ENCODE data around the gene KBTBD2. TPM values are rescaled to one million over a fixed set of nuclear protein-coding genes. Genes with fewer than 3 reads are reported as not detected.
A peak's percentile ranks its signal among the peaks of the same experiment; 100 is the strongest.
"Not testable (repeated sequence)": the region's sequence is repeated elsewhere in the genome, so short reads cannot be mapped to it uniquely, and the experiment has no call there.

The KBTBD2 gene
- total and polyA plus RNA-seq, 2 of the 4 experiments (the other 2 are of a cell fraction): 13.2 to 32.3 TPM

DNA sequence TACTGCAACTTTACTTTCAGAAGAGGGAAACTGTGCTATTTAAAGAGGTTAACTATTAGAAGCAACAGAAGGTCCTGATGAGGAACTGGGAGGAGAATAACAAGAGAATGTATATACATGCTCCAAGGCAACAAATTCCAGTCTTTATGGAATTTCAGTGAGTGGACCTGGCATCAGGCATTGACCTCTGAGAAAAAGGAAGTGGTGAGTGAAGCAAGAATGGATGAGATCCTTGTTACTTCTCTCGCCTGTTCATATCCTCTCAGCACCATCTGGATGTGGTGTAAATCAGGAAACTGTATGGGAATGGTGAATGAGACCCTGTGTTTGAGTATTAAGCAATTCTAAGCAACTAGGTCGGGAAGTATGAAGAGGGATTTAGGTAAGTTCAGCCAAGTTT lies 30.3 kb upstream of the KBTBD2 start:
- H2BK120ac ChIP-seq (ENCODE audit: low read depth, low read length): no peak overlapping the region
- no peak overlapping the region for H2AK5ac ChIP-seq (ENCODE audit: low read depth, low read length)
- no peak overlapping the region for H4K91ac ChIP-seq (ENCODE audit: insufficient read depth, low read depth, low read length)
- H3K23ac ChIP-seq (ENCODE audit: low read depth, low read length): no peak overlapping the region; the same call in 1 of the 2 replicates
- no peak overlapping the region for H4K8ac ChIP-seq (ENCODE audit: low read depth in 2 of 2, low read length in 2 of 2)
- POLR2A ChIA-PET (ENCODE audit: unreplicated experiment): no interaction called here
- 86% methylated on average over 1 of the region's 2 CpGs; no CpG with 5 or more reads in 1 of the 2 experiments for WGBS, 2 experiments (ENCODE audit: extremely low coverage in 2 of 2, insufficient read length in 1 of 2)
- H2BK5ac ChIP-seq (ENCODE audit: low read depth, low read length, poor library complexity, severe bottlenecking): no peak overlapping the region
- no peak overlapping the region for H3K4me2 ChIP-seq (ENCODE audit: low read depth, low read length)
- in situ Hi-C loops (cut with MboI; ENCODE audit: low sequenced_read_pairs): no loop called here
- TF ChIP-seq, protein P1, sequence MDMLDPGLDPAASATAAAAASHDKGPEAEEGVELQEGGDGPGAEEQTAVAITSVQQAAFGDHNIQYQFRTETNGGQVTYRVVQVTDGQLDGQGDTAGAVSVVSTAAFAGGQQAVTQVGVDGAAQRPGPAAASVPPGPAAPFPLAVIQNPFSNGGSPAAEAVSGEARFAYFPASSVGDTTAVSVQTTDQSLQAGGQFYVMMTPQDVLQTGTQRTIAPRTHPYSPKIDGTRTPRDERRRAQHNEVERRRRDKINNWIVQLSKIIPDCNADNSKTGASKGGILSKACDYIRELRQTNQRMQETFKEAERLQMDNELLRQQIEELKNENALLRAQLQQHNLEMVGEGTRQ (IDR thresholded peaks at IDR 0.05; ENCODE audit: low read depth, low read length): no peak
- TF ChIP-seq CEBPB (IDR thresholded peaks at IDR 0.05; ENCODE audit: low read depth, low read length) (peak; percentile 78), NFE2L2 (IDR thresholded peaks at IDR 0.05; ENCODE audit: low read depth, low read length) (no peak), SMC3 (IDR thresholded peaks at IDR 0.05; ENCODE audit: low read depth, low read length) (no peak), MAFK (IDR thresholded peaks at IDR 0.05; ENCODE audit: low read depth, low read length) (no peak)
- TF ChIP-seq, protein P2, sequence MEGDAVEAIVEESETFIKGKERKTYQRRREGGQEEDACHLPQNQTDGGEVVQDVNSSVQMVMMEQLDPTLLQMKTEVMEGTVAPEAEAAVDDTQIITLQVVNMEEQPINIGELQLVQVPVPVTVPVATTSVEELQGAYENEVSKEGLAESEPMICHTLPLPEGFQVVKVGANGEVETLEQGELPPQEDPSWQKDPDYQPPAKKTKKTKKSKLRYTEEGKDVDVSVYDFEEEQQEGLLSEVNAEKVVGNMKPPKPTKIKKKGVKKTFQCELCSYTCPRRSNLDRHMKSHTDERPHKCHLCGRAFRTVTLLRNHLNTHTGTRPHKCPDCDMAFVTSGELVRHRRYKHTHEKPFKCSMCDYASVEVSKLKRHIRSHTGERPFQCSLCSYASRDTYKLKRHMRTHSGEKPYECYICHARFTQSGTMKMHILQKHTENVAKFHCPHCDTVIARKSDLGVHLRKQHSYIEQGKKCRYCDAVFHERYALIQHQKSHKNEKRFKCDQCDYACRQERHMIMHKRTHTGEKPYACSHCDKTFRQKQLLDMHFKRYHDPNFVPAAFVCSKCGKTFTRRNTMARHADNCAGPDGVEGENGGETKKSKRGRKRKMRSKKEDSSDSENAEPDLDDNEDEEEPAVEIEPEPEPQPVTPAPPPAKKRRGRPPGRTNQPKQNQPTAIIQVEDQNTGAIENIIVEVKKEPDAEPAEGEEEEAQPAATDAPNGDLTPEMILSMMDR (conservative IDR thresholded peaks at IDR 0.05; ENCODE audit: low read depth, low read length): no peak
- no peak overlapping the region for H3K56ac ChIP-seq (ENCODE audit: extremely low read depth, insufficient read depth, low read length)
- H3K4ac ChIP-seq (ENCODE audit: low read depth, low read length): no peak overlapping the region
- H3K27me3 ChIP-seq (ENCODE audit: control insufficient read depth, insufficient read depth, low read length): no peaks in the 10 kb centered on the region
- H4K5ac ChIP-seq (ENCODE audit: low read depth, low read length): no peak overlapping the region
- no peak overlapping the region for H3K9ac ChIP-seq (ENCODE audit: low read depth, low read length)
- H3K9me1 ChIP-seq (ENCODE audit: insufficient read depth, low read length): no peaks in the 10 kb centered on the region; the same call in 1 of the 2 replicates
- DNase-seq: peak; percentile 78
- H3K14ac ChIP-seq (replicated peaks; ENCODE audit: low read depth, low read length): 0 out of 2 replicates have a peak overlapping the region, but pooled peaks have one; percentile 29
- H3K79me1 ChIP-seq (ENCODE audit: low read depth in 1 of 2, low read length in 2 of 2): peaks cover 6 to 24% of the 10 kb centered on the region in 2 experiments; a peak in 3 of 4 replicates
- no peak overlapping the region for H2AK9ac ChIP-seq (replicated peaks; ENCODE audit: low read depth, low read length, poor library complexity)
- H3K4me1 ChIP-seq (ENCODE audit: control insufficient read depth, insufficient read depth, low read length): no peaks in the 10 kb centered on the region; the same call in 1 of the 2 replicates
- peaks cover 18% of the 10 kb centered on the region for H3K36me3 ChIP-seq (ENCODE audit: control insufficient read depth, insufficient read depth, low read length)
- ATAC-seq (ENCODE audit: low read depth): peak; percentile 72
- H3K27ac ChIP-seq (ENCODE audit: insufficient read depth, low read length): no peak overlapping the region
- no peak overlapping the region for H3K4me3 ChIP-seq (ENCODE audit: insufficient read depth, low read depth, low read length)
- H2AFZ ChIP-seq (replicated peaks; ENCODE audit: low read length, poor library complexity): no peak overlapping the region
- H3K9me3 ChIP-seq (ENCODE audit: control insufficient read depth, insufficient read depth, low read length): no peaks in the 10 kb centered on the region
- dilution Hi-C loops (cut with HindIII; ENCODE audit: low sequenced_read_pairs, unreplicated experiment): no loop called here
- BruUV-seq (replicated peaks): no TSS peak
- no peak overlapping the region for H2BK20ac ChIP-seq (ENCODE audit: low read depth, low read length)
- H3K18ac ChIP-seq (ENCODE audit: low read depth, low read length): no peak overlapping the region
- CTCF ChIA-PET: no interaction called here
- 0 out of 2 replicates have a peak, but pooled peaks cover 3% of the 10 kb centered on the region for H4K20me1 ChIP-seq (ENCODE audit: insufficient read depth, low read length)
- intact Hi-C loops (cut with micrococcal nuclease): no loop called here
- no peak overlapping the region for H2BK15ac ChIP-seq (ENCODE audit: low read depth, low read length)

DNA sequence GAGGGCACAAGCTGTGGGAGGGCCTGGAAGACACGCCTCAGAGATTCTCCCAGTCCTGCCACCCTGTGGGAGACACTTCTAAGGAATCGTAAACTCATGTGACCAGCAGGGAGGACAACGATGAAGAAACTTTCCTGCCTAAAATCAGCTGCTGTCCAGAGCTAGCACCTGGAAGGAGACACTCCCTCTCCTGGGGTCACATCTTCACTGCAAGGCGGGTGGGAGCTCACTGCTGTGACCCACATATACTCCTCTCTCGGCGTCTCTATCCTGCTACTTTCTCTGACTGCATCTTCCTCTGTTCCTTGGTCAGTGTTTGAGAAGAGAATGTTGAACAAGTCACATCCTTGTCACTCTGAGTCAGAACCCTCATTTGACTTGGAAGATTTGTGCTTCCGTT lies 25.4 kb upstream of the KBTBD2 start:
- POLR2A ChIA-PET (ENCODE audit: unreplicated experiment); H2BK15ac ChIP-seq (ENCODE audit: low read depth, low read length); ATAC-seq (ENCODE audit: low read depth); H3K56ac ChIP-seq (ENCODE audit: extremely low read depth, insufficient read depth, low read length); BruUV-seq (replicated peaks); H3K9ac ChIP-seq (ENCODE audit: low read depth, low read length); H3K4me3 ChIP-seq (ENCODE audit: insufficient read depth, low read depth, low read length); H2BK5ac ChIP-seq (ENCODE audit: low read depth, low read length, poor library complexity, severe bottlenecking); H3K4ac ChIP-seq (ENCODE audit: low read depth, low read length); H4K5ac ChIP-seq (ENCODE audit: low read depth, low read length); H3K9me3 ChIP-seq (ENCODE audit: control insufficient read depth, insufficient read depth, low read length); H2BK120ac ChIP-seq (ENCODE audit: low read depth, low read length); H2AK9ac ChIP-seq (replicated peaks; ENCODE audit: low read depth, low read length, poor library complexity); H4K8ac ChIP-seq (ENCODE audit: low read depth in 2 of 2, low read length in 2 of 2); H3K27ac ChIP-seq (ENCODE audit: insufficient read depth, low read length); H3K4me2 ChIP-seq (ENCODE audit: low read depth, low read length); in situ Hi-C loops (cut with MboI; ENCODE audit: low sequenced_read_pairs); H4K20me1 ChIP-seq (ENCODE audit: insufficient read depth, low read length); H2AK5ac ChIP-seq (ENCODE audit: low read depth, low read length); H4K91ac ChIP-seq (ENCODE audit: insufficient read depth, low read depth, low read length); DNase-seq; H2AFZ ChIP-seq (replicated peaks; ENCODE audit: low read length, poor library complexity); H3K79me1 ChIP-seq (ENCODE audit: low read depth in 1 of 2, low read length in 2 of 2); H3K27me3 ChIP-seq (ENCODE audit: control insufficient read depth, insufficient read depth, low read length); CTCF ChIA-PET; H3K4me1 ChIP-seq (ENCODE audit: control insufficient read depth, insufficient read depth, low read length); intact Hi-C loops (cut with micrococcal nuclease); H3K18ac ChIP-seq (ENCODE audit: low read depth, low read length); H2BK20ac ChIP-seq (ENCODE audit: low read depth, low read length); H3K23ac ChIP-seq (ENCODE audit: low read depth, low read length); dilution Hi-C loops (cut with HindIII; ENCODE audit: low sequenced_read_pairs, unreplicated experiment); H3K9me1 ChIP-seq (ENCODE audit: insufficient read depth, low read length); H3K14ac ChIP-seq (replicated peaks; ENCODE audit: low read depth, low read length): not testable (repeated sequence)
- peaks cover 32% of the 10 kb centered on the region for H3K36me3 ChIP-seq (ENCODE audit: control insufficient read depth, insufficient read depth, low read length)
- no CpG with 5 or more reads among the region's 7 CpGs for WGBS, 2 experiments (ENCODE audit: extremely low coverage in 2 of 2, insufficient read length in 1 of 2)
